K562 (cell line): ENCODE measurements around the gene CPLX4. TPM values are rescaled to one million over a fixed set of nuclear protein-coding genes. Genes with fewer than 3 reads are reported as not detected.

Source experiments
- ATAC-seq: fragments of 200-7000 bp; cut with Tn5 transposase; 3 replicates; pipeline ENCODE4 v1.9.1; 2020; ENCODE audit warnings: moderate library complexity
- BruUV-seq: library from RNA; stranded (reverse); fragments of 400-500 nt; replicated peaks from 2 replicates; lab custom pipeline; 2021; lab: Mats Ljungman, UMichigan
- CTCF ChIA-PET: fragments of 300-600 bp; formaldehyde crosslinking; extraction: SDS; loops from one replicate; lab custom pipeline; 2021; ENCODE audit warnings: low intra/inter-chr PET ratio; lab: Yijun Ruan, JAX
- POLR2A ChIA-PET: fragments of 300-600, 350-650 bp; sonication (Branson Sonifier 250); formaldehyde crosslinking; extraction: SDS; loops from one replicate; lab custom pipeline; 2021; ENCODE audit warnings: antibody characterized with exemption, inconsistent platforms; lab: Yijun Ruan, JAX
- DNase-seq, 4 experiments: peaks; one replicate each; pipeline versions ENCODE4 v3.0.0 to v3.0.0-alpha.2; 2011 to 2018; ENCODE audit warnings: low spot score in 3 of 4, mixed read lengths in 3 of 4; ENCODE audit errors: extremely low read depth in 1 of 4
- FAIRE-seq: peaks from 2 replicates; lab custom pipeline; 2011; peaks lifted over from hg19 to GRCh38; lab: Jason Lieb, UNC
- H2AFZ ChIP-seq: 2 replicates; pipeline ENCODE4 v1.6.0; 2011; ENCODE audit warnings: low read depth, low read length, control low read depth, inconsistent platforms
- H3K27ac ChIP-seq: fragments of 200-600 bp; 3 replicates; pipeline ENCODE4 v1.8.0; 2011; ENCODE audit warnings: low read depth, mild to moderate bottlenecking, control low read depth, inconsistent platforms, low read length, moderate library complexity, mixed read lengths; ENCODE audit errors: extremely low read depth
- H3K27me3 ChIP-seq, 2 experiments: fragments of 300-600 bp in 1 of 2; 2 replicates in 1 of 2; 3 replicates in 1 of 2; pipeline versions ENCODE4 v1.6.0 to v1.8.0; 2011; ENCODE audit warnings: inconsistent platforms in 2 of 2, low read length in 2 of 2, mild to moderate bottlenecking in 1 of 2, mixed read lengths in 1 of 2, moderate library complexity in 1 of 2; ENCODE audit not compliant: control insufficient read depth in 2 of 2, insufficient read depth in 2 of 2
- H3K36me3 ChIP-seq: fragments of 300-600 bp; 3 replicates; pipeline ENCODE4 v1.8.0; 2011; ENCODE audit warnings: mild to moderate bottlenecking, low read length, inconsistent platforms; ENCODE audit not compliant: control insufficient read depth, insufficient read depth
- H3K4me1 ChIP-seq, 2 experiments: fragments of 200-600 bp in 1 of 2; replicated peaks in 1 of 2; 2 replicates in 1 of 2; 3 replicates in 1 of 2; pipeline versions ENCODE4 v1.5.1 to v1.8.0; 2011; ENCODE audit warnings: inconsistent platforms in 2 of 2, low read length in 2 of 2, mild to moderate bottlenecking in 1 of 2, mixed read lengths in 1 of 2, moderate library complexity in 1 of 2; ENCODE audit not compliant: control insufficient read depth in 2 of 2, insufficient read depth in 2 of 2
- H3K4me2 ChIP-seq: 2 replicates; pipeline ENCODE4 v1.6.1; 2011; ENCODE audit warnings: low read length, control low read depth, inconsistent platforms, mixed read lengths; ENCODE audit not compliant: insufficient read depth
- H3K4me3 ChIP-seq: fragments of 200-600 bp; sonication (generic), shearing (Covaris generic); 2 replicates; pipeline ENCODE4 v1.5.1; 2016; ENCODE audit warnings: control low read depth, inconsistent platforms
- H3K79me2 ChIP-seq: fragments of 200-600 bp; 3 replicates; pipeline ENCODE4 v1.8.0; 2011; ENCODE audit warnings: low read length, inconsistent platforms; ENCODE audit not compliant: control insufficient read depth, insufficient read depth
- H3K9ac ChIP-seq, 2 experiments: 2 replicates each; pipeline versions ENCODE4 v1.6.0 to v1.6.1; 2011; ENCODE audit warnings: low read depth in 2 of 2, low read length in 2 of 2, control low read depth in 1 of 2, inconsistent platforms in 1 of 2, mild to moderate bottlenecking in 1 of 2, mixed read lengths in 1 of 2; ENCODE audit not compliant: insufficient read depth in 1 of 2
- H3K9me1 ChIP-seq: one replicate; pipeline ENCODE4 v1.6.0; 2011; ENCODE audit warnings: inconsistent platforms, mild to moderate bottlenecking, low read length, moderate library complexity; ENCODE audit not compliant: control insufficient read depth, insufficient read depth
- H3K9me3 ChIP-seq: replicated peaks from 2 replicates; pipeline ENCODE4 v1.5.1; 2011; ENCODE audit warnings: low read depth, low read length, inconsistent platforms; ENCODE audit not compliant: control insufficient read depth, insufficient read depth
- H4K20me1 ChIP-seq: replicated peaks from 2 replicates; pipeline ENCODE4 v1.6.1; 2011; ENCODE audit warnings: low read length, inconsistent platforms, mixed read lengths; ENCODE audit not compliant: control insufficient read depth, insufficient read depth
- ARID1B ChIP-seq: fragments of 450-650 bp; IDR thresholded peaks from 2 replicates; pipeline ENCODE4 v1.6.1; 2016; ENCODE audit warnings: antibody characterized with exemption, mild to moderate bottlenecking, inconsistent platforms
- BCOR ChIP-seq: fragments of 450-650 bp; IDR thresholded peaks from 2 replicates; pipeline ENCODE4 v1.6.1; 2016
- CHD1 ChIP-seq: fragments of 200-600 bp; sonication (generic); IDR thresholded peaks from one replicate; pipeline ENCODE4 v1.6.1; 2012; ENCODE audit warnings: mild to moderate bottlenecking, moderate library complexity, low read length, inconsistent platforms
- ESRRB ChIP-seq: fragments of 250-450 bp; sonication (Bioruptor Pico); IDR thresholded peaks from 2 replicates; pipeline ENCODE4 v1.5.0; 2020; ENCODE audit warnings: mild to moderate bottlenecking, moderate library complexity, borderline replicate concordance
- FIP1L1 ChIP-seq: fragments of 200-400 bp; formaldehyde crosslinking; IDR thresholded peaks from 2 replicates; pipeline ENCODE4 v1.6.1; 2018; ENCODE audit warnings: mild to moderate bottlenecking, low read depth, low read length; ENCODE audit not compliant: poor library complexity, severe bottlenecking
- FUS ChIP-seq: fragments of 200-400 bp; formaldehyde crosslinking; optimal IDR thresholded peaks from 2 replicates; pipeline ENCODE3; 2017; ENCODE audit warnings: low read depth, low read length
- GATAD2A ChIP-seq: fragments of 450-650 bp; IDR thresholded peaks from 2 replicates; pipeline ENCODE4 v1.6.1; 2017
- HDAC6 ChIP-seq: IDR thresholded peaks from 2 replicates; pipeline ENCODE4 v1.6.1; 2012; ENCODE audit warnings: low read depth, mild to moderate bottlenecking, control low read depth, inconsistent platforms, low read length, moderate library complexity
- HNRNPK ChIP-seq: fragments of 200-400 bp; formaldehyde crosslinking; IDR thresholded peaks from one replicate; pipeline ENCODE4 v1.6.1; 2018; ENCODE audit warnings: mild to moderate bottlenecking, low read depth, low read length; ENCODE audit not compliant: poor library complexity, severe bottlenecking
- KDM2B ChIP-seq: fragments of 250-450 bp; sonication (Bioruptor Pico); IDR thresholded peaks from 2 replicates; pipeline ENCODE4 v1.8.0; 2021; ENCODE audit warnings: mild to moderate bottlenecking, moderate library complexity
- NCOA2 ChIP-seq, 2 experiments: fragments of 450-650 bp; IDR thresholded peaks; 2 replicates each; pipeline ENCODE4 v1.6.1; 2018; ENCODE audit warnings: mild to moderate bottlenecking in 2 of 2, moderate library complexity in 1 of 2; ENCODE audit not compliant: partially characterized antibody in 2 of 2
- PYGO2 ChIP-seq: fragments of 450-650 bp; IDR thresholded peaks from 2 replicates; pipeline ENCODE4 v1.6.1; 2016; ENCODE audit warnings: mild to moderate bottlenecking, missing genetic modification characterization, moderate library complexity, missing compliant biosample characterization
- SMARCC2 ChIP-seq: fragments of 450-650 bp; IDR thresholded peaks from 2 replicates; pipeline ENCODE4 v1.6.1; 2017; ENCODE audit warnings: antibody characterized with exemption, moderate library complexity, mild to moderate bottlenecking, low read depth
- TFAM ChIP-seq: fragments of 250-450 bp; sonication (Bioruptor Pico); conservative IDR thresholded peaks from 2 replicates; pipeline ENCODE4 v1.5.0; 2021; ENCODE audit warnings: mild to moderate bottlenecking, moderate library complexity
- WHSC1 ChIP-seq: IDR thresholded peaks from one replicate; pipeline ENCODE4 v1.6.1; 2012; ENCODE audit warnings: low read length, control low read depth, inconsistent platforms
- ZBTB33 ChIP-seq: sonication (generic); formaldehyde crosslinking; IDR thresholded peaks from 2 replicates; pipeline ENCODE4 v1.8.1; 2023; ENCODE audit warnings: mild to moderate bottlenecking, missing genetic modification reagents
- ZC3H11A ChIP-seq: IDR thresholded peaks from 2 replicates; pipeline ENCODE4 v1.6.1; 2012; ENCODE audit warnings: low read depth, low read length, improper control_type of control experiment
- ZNF41 ChIP-seq: fragments of 250-450 bp; sonication (Bioruptor Pico); conservative IDR thresholded peaks from 2 replicates; pipeline ENCODE4 v1.4.0; 2020; ENCODE audit warnings: mild to moderate bottlenecking
- WGBS: fragments of 100-300 bp; shearing (Covaris generic); methylation state at CpG from one replicate; pipeline ENCODE4 v1.1.6; 2016; ENCODE audit warnings: low coverage, mixed read lengths; ENCODE audit not compliant: insufficient coverage; ENCODE audit errors: missing lambda C conversion rate; 5-methylcytosine and 5-hydroxymethylcytosine counted together
- in situ Hi-C: fragments of 300-500 bp; cut with MboI; formaldehyde crosslinking; loops from 4 replicates; pipeline ENCODE4 v1.15.0; 2018; ENCODE audit warnings: inconsistent platforms, mixed read lengths
- intact Hi-C: fragments of 100-400 bp; cut with micrococcal nuclease; formaldehyde crosslinking; loops from 2 replicates; pipeline ENCODE4 v1.14.2; 2022
- polyA plus RNA-seq, 8 experiments: library from polyadenylated mRNA; depleted of rRNA in 4 of 8; stranded (reverse) in 5 of 8; unstranded in 3 of 8; fragments of >200 nt; fragmentation: Nextera tagmentation in 2 of 8; fragmentation: Illumina TruSeq in 1 of 8; extraction: Ambion mirVana in 2 of 8; extraction: Trizol in 1 of 8; gene quantifications; 2 replicates each; pipeline versions ENCODE4 v1.2.1 to v1.2.3, GENCODE V29; 2011 to 2014; ENCODE audit warnings: inconsistent platforms in 1 of 8, missing spikeins in 1 of 8
- total RNA-seq, 7 experiments: library from RNA; depleted of rRNA in 6 of 7; stranded (reverse); fragments of >200 nt in 6 of 7; fragmentation: Illumina TruSeq in 2 of 7; extraction: Trizol in 2 of 7; gene quantifications; 2 replicates each; pipeline versions ENCODE4 v1.2.1 to v1.2.3, GENCODE V29; 2011 to 2021; ENCODE audit warnings: low replicate concordance in 1 of 7

The CPLX4 gene
- total and polyA plus RNA-seq, 9 of the 15 experiments (the other 6 are each of a cell fraction or from before 2014, with no cell fraction given): not detected

- H3K36me3 ChIP-seq: no peaks in the 10 kb centered on the region
- CTCF ChIA-PET: no interaction called here
- peaks cover 3 to 38% of the 10 kb centered on the region in 2 experiments; a peak in 4 of 5 replicates for H3K27me3 ChIP-seq
- H3K9me3 ChIP-seq: no peaks in the 10 kb centered on the region
- H3K4me2 ChIP-seq: no peak overlapping the region
- H3K79me2 ChIP-seq: no peaks in the 10 kb centered on the region
- no peak overlapping the region for H2AFZ ChIP-seq
- FAIRE-seq: no peak
- DNase-seq: no peak
- H4K20me1 ChIP-seq: no peaks in the 10 kb centered on the region
- no peak for TF ChIP-seq ZNF41 (CRISPR knock-in tag)
- TF ChIP-seq FUS: no peak
- no peak for TF ChIP-seq HDAC6
- TF ChIP-seq CHD1: no peak
- TF ChIP-seq GATAD2A: no peak
- TF ChIP-seq PYGO2 (tag): no peak
- no peak for TF ChIP-seq NCOA2 (IDR thresholded peaks at IDR 0.05; ENCODE audit: partially characterized antibody in 2 of 2)
- H3K4me3 ChIP-seq: no peak overlapping the region
- POLR2A ChIA-PET: interaction anchor here (0.5 to 1.4 kb wide), 3 partner anchors 8 to 400 kb away, joined by 3 to 4 read pairs (median 4); no protein-coding TSS in a partner anchor
- no TSS peak for BruUV-seq
- intact Hi-C loops (no loop called here), in situ Hi-C loops (no loop called here)
- no peak overlapping the region for H3K27ac ChIP-seq
- H3K9ac ChIP-seq: no peak overlapping the region
- WGBS: 0% methylated on average over 2 of the region's 2 CpGs
- H3K9me1 ChIP-seq: no peaks in the 10 kb centered on the region
- no peaks in the 10 kb centered on the region for H3K4me1 ChIP-seq
- ATAC-seq: no peak
Measured at GRCh38 chr18:59303006-59303405, 15.4 kb downstream of the CPLX4 start.

- no peak overlapping the region for H3K27ac ChIP-seq
- no peak overlapping the region for H3K4me2 ChIP-seq
- no peaks in the 10 kb centered on the region for H3K9me3 ChIP-seq
- H3K79me2 ChIP-seq: no peaks in the 10 kb centered on the region
- peaks cover 3 to 38% of the 10 kb centered on the region in 2 experiments; a peak in 4 of 5 replicates for H3K27me3 ChIP-seq
- no peaks in the 10 kb centered on the region for H3K9me1 ChIP-seq
- POLR2A ChIA-PET: no interaction called here
- no peak overlapping the region for H2AFZ ChIP-seq
- DNase-seq: no peak
- no TSS peak for BruUV-seq
- H3K9ac ChIP-seq: no peak overlapping the region
- no peaks in the 10 kb centered on the region for H4K20me1 ChIP-seq
- intact Hi-C loops: no loop called here
- ATAC-seq: no peak
- H3K4me3 ChIP-seq: no peak overlapping the region
- no peaks in the 10 kb centered on the region for H3K36me3 ChIP-seq
- WGBS: 0% methylated on average over 4 of the region's 4 CpGs
- no peak for FAIRE-seq
- no peaks in the 10 kb centered on the region for H3K4me1 ChIP-seq
- CTCF ChIA-PET: no interaction called here
- in situ Hi-C loops: no loop called here
- TF ChIP-seq ZC3H11A (no peak), KDM2B (CRISPR knock-in tag) (no peak), HNRNPK (no peak), SMARCC2 (no peak), FIP1L1 (no peak), TFAM (no peak), ZBTB33 (no peak), ESRRB (CRISPR knock-in tag) (no peak), BCOR (no peak), WHSC1 (no peak), ARID1B (no peak)
Measured at GRCh38 chr18:59301929-59302328, 16.5 kb downstream of the CPLX4 start.
